HL-60/S4 (cell line): ENCODE data around the gene HS2ST1.
"Not testable (repeated sequence)": the region's sequence is repeated elsewhere in the genome, so short reads cannot be mapped to it uniquely, and the experiment has no call there.

Experiments
- in situ Hi-C: fragments of 300-500 bp; cut with MboI; formaldehyde crosslinking; loops from 2 replicates; pipeline ENCODE4 v1.14.3; 2022; ENCODE audit warnings: low sequenced_read_pairs

The HS2ST1 gene

GRCh38 chr1:87004857-87005256, 90.4 kb downstream of the HS2ST1 start:
- in situ Hi-C loops, result no loop called here

GRCh38 chr1:87007323-87007722, 92.9 kb downstream of the HS2ST1 start:
- in situ Hi-C loops, result no loop called here

DNA sequence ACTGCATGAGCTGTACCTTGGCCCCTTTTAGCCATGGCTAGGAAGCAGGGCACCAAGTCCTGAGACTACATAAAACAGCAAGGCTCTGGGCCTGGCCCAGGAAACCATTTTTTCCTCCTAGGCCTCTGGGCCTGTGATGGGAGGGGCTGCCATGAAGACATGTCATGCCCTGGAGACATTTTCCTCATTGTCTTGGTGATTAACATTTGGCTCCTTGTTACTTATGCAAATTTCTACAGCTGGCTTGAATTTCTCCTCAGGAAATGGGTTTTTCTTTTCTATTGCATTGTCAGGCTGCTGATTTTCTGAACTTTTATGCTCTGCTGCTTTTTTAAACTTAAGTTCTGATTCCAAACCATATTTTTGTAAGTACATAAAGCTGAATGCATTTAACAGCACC, 99.0 kb downstream of the HS2ST1 start:
- in situ Hi-C loops, result not testable (repeated sequence)

DNA sequence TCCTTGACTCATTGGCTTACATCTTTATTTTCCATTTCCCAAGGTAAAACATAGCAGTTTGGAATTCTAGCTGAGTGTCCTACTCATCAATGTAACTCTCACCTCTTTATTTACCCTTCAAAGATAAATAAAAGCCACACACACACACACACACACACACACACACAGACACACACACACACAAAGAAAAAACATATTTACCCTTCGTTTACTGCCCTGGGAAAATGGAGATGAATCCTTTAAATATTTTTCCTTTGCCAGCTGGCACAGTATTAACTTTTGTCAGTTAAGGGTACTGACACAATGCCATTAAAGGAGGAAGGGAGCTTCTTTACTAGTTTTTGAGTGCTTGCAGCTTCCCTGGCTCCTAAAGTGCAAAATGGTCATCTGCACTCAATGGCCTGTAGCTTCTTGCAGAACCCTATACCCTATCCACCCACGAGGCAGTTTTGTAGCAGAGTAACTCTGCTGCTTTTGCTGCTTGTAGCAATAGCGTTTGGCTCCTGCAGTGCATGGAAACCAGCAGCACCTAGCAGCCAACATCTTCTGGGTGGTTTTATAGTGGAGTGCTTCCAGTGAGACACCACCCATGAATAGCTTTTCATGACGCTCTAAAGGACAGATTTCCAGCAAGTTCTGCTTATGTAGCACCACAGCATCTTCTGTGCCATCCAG, 103.7 kb downstream of the HS2ST1 start:
- in situ Hi-C loops, result no loop called here

DNA sequence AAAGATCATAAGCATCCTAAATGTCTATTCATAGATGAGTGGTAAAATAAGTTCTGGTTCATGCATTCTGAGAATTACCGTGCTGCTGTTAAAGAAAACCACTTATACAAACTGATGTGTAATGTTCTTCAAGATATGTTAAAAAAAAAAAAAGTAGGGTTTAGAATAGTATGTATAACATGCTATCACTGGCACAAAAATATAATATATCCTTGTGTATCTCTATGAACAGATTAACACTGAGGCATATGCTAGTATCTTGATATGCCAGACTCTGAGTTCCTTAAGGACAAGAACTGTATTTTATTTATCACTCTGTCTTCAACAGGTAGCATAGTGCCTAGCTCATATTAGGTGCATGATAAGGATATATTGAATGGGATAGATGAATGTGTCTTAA, 108.9 kb downstream of the HS2ST1 start:
- in situ Hi-C loops, result no loop called here

DNA sequence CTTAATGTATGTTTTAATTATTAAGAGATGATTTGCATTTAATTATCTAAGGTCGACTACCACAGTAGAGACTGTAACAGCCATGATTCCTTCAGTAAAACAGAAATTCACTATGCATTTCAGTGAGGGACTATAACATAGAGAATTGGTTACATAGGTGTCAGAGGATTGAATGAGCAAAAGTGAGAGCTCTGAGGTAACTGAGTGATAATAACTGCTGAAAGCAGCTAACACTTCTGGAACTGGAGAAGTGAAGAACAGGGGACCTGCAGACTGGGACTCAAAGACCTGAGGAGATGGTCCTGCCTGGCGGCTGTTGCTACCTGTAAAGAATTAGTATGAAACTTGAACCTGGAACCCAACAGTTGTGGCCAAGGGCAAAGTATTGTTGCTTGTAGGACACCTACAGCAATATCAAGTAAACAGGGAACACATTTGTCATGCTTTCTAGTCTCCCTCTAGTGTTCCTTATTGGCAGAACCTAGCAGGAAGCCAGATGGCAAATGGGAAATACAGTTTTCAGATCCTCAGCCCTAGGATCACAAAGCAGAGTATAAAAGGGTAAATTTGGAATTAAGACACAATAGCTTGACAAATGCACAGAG, 110.6 kb downstream of the HS2ST1 start:
- in situ Hi-C loops, result no loop called here

- in situ Hi-C loops, result not testable (repeated sequence)
Observed at GRCh38 chr1:87027561-87027960, 113.1 kb downstream of the HS2ST1 start.

DNA sequence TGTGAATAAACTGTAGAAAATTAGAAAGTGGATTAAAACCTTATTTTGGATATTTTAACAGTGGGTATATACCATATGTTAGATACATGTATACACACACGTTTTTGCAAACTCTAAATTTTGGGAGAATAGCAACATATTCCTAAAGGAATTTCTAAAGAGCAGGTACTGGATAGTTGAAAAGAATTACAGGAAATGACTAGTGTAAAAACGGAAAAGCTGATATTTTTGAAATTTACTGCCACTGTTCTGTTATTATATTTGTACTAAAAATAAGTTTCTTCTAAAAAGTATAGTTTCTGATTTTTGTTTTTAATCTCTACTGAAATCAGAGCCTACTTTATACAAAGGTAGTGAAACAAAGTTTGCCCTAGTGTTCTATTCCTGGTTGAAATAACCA, 114.1 kb downstream of the HS2ST1 start:
- in situ Hi-C loops, result no loop called here

DNA sequence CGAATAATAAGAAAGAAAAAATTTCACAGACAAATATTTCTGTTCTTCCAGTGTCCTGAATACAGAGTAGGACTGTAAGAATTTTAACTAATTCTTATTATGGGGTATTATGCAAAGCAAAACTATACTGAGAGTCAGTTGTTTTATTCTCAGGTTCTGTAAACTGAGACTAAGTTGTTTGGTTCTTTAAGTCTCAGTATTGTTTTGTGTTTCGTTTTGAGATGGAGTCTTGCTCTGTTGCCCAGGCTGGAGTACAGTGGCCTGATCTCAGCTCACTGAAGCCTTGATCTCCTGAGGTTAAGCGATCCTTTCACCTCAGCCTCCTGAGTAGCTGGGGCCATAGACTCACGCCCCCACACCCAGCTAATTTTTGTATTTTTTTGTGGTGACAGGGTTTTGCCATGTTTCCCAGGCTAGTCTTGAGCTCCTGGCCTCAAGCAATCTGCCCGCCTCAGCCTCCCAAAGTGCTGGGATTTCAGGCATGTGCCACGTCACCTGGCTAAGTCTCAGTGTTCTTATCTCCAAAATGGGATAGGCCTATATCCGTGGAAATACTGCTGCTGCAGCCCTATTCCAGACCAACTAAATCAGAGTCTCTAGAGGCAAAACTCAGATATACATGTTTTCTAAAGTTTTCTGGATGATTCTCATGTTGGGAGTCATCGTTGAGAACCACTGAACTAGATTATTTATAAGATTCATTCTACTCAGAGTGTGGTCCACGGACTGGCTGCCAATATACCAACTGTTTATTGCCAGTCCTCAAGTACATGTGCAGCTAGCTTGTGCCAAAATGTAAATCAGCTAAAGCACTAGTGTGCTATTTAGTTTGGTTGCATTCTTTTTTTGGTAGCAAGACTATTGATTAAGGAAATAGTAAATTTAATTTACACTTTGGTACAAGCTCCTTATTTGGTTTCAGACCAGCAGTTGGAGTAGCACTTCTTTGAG, 116.6 kb downstream of the HS2ST1 start:
- in situ Hi-C loops, result no loop called here

DNA sequence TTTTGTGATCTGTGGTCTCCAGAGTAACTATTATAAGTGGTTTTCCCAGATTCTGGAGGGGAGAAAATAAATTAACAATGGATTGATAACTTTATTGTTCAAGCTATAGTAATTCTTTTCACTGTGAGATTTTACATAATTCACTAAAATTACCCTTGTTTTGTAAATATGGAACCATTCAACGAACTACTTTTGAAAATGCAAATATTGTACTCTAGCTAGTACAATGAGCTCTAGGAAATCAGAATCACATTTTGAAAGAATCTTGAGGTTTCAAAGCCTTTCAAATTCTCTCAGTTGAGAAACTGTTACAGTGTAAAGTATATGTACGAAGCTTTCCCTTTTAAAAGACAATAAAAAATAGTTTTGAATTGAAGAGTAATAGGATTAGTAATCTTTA, 119.9 kb downstream of the HS2ST1 start:
- in situ Hi-C loops, result no loop called here

- in situ Hi-C loops, result no loop called here
Observed at GRCh38 chr1:87039096-87039495, 124.7 kb downstream of the HS2ST1 start.

GRCh38 chr1:87042111-87042811, 127.8 kb downstream of the HS2ST1 start:
- in situ Hi-C loops, result no loop called here

DNA sequence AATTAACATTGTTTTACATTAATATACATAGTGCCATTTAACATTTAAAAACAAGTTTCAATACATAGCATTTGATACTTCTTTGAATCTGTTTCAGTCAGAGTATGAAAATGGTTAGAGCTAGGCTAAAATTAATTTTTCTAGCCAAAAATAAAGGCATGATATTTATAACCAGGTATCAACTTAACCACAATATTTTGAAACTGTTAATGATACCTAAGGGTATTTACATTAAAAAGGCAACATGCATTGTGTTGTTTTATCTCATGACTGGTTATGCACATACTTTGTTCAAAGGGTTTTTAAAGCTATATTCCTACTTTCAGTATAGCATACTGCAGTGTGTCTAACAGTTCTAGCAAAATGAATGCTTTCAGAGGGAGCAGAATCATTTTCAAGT, 130.0 kb downstream of the HS2ST1 start:
- in situ Hi-C loops, result no loop called here

DNA sequence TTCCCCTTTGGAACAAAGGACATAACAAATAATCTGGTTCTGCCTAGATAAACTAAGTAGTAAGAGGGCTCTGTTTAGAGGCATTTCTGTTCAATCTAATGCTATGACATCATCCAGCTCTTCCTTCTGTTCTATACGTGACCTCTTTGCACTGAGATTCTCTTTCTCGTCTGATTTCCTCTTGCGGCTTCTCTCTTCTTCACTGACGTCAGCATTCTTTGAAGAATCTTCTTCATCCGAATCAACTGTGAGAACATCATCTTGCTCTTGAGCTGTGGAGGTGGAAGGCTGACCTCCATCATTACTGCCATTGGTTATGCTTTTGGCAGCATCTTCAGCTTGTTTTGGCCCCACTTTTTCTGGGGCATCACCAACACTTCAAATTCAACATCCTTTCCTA, 130.4 kb downstream of the HS2ST1 start:
- in situ Hi-C loops, result no loop called here

- in situ Hi-C loops, result no loop called here
Observed at GRCh38 chr1:87045761-87046304, 131.4 kb downstream of the HS2ST1 start.

- in situ Hi-C loops, result no loop called here
Observed at GRCh38 chr1:87046951-87047350, 132.5 kb downstream of the HS2ST1 start.

DNA sequence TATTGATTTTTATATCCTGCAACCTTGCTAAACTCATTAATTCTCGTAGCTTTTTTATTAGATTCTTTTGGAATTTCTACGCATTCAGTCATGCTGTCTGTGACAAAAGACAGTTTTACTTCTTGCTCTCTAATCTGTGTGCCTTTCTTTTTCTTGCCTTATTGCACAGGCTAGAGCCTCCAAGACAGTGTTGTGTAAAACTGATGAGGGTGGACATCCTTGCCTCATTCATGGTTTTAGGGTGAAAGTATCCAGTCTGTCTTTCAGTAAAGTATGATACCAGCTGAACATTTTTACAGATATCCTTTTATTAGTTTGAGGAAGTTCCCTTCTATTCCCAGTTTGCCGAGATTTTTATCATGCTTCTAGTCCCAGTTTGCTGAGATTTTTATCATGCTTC, 133.8 kb downstream of the HS2ST1 start:
- in situ Hi-C loops, result no loop called here

- in situ Hi-C loops, result no loop called here
Observed at GRCh38 chr1:87051965-87052364, 137.5 kb downstream of the HS2ST1 start.

- in situ Hi-C loops, result no loop called here
Observed at GRCh38 chr1:87052400-87052799, 138.0 kb downstream of the HS2ST1 start.

- in situ Hi-C loops, result no loop called here
Observed at GRCh38 chr1:87052961-87053360, 138.5 kb downstream of the HS2ST1 start.

DNA sequence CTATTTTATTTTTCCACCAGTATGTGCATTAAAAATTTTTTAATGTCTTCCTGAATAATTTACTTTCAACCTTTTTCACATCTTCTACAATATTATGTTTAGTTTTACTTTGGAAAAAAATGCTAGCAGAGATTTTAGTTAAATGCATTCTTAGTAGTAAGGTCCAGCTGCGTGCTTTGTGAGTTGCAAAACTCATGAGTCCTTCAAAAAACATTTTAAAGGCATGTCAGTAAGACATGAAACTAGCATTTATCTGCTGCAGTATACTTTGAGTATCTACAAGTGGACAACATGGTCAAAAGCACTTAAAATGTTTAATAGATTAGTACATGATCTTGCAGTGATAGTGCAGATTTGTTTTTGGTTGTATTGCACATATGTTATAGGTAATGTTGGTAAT, 139.0 kb downstream of the HS2ST1 start:
- in situ Hi-C loops, result no loop called here
